GM21786 (cell line): Measurements from ENCODE around the gene SMIM8.

ENCODE experiments used
- ATAC-seq: cut with Tn5 transposase; IDR thresholded peaks from one replicate; pipeline ENCODE4 v1.9.1; 2021; ENCODE audit not compliant: unreplicated experiment

Gene SMIM8

GRCh38 chr6:87333591-87334181 is 11.3 kb downstream of the SMIM8 start:
- ATAC-seq, result peak; percentile 51

- ATAC-seq, result no peak
Observed at GRCh38 chr6:87334683-87335082, 12.3 kb downstream of the SMIM8 start.

- ATAC-seq, result no peak
Observed at GRCh38 chr6:87336367-87336766, 14.0 kb downstream of the SMIM8 start.

GRCh38 chr6:87340230-87340629 is 17.8 kb downstream of the SMIM8 start:
- no peak for ATAC-seq

- no peak for ATAC-seq
Observed at GRCh38 chr6:87341158-87341557, 18.8 kb downstream of the SMIM8 start.

- ATAC-seq, result peak; percentile 98
Observed at GRCh38 chr6:87341899-87342298, 19.5 kb downstream of the SMIM8 start.

GRCh38 chr6:87342829-87343228 is 20.4 kb downstream of the SMIM8 start:
- no peak for ATAC-seq

GRCh38 chr6:87344731-87345130 is 22.3 kb downstream of the SMIM8 start, which contains the start of gene C6orf163:
Gene C6orf163 (plus strand): TSS chr6:87344813. CDS start chr6:87345100, 287 bp downstream.
- no peak for ATAC-seq

GRCh38 chr6:87346700-87347099 is 24.3 kb downstream of the SMIM8 start:
- no peak for ATAC-seq

- ATAC-seq, result no peak
Observed at GRCh38 chr6:87349896-87350295, 27.5 kb downstream of the SMIM8 start.

GRCh38 chr6:87350516-87350915 is 28.1 kb downstream of the SMIM8 start:
- no peak for ATAC-seq

GRCh38 chr6:87351583-87351982 is 29.2 kb downstream of the SMIM8 start:
- ATAC-seq, result no peak

GRCh38 chr6:87356181-87356580 is 33.8 kb downstream of the SMIM8 start:
- ATAC-seq, result no peak

GRCh38 chr6:87357479-87358196 is 35.2 kb downstream of the SMIM8 start:
- no peak for ATAC-seq

- no peak for ATAC-seq
Observed at GRCh38 chr6:87364602-87365252, 42.3 kb downstream of the SMIM8 start.

GRCh38 chr6:87366072-87366827 is 43.9 kb downstream of the SMIM8 start:
- no peak for ATAC-seq

- ATAC-seq, result no peak
Observed at GRCh38 chr6:87366899-87367298, 44.5 kb downstream of the SMIM8 start.

GRCh38 chr6:87373377-87373776 is 51.0 kb downstream of the SMIM8 start:
- ATAC-seq, result no peak

- no peak for ATAC-seq
Observed at GRCh38 chr6:87375315-87375714, 52.9 kb downstream of the SMIM8 start.

- no peak for ATAC-seq
Observed at GRCh38 chr6:87376643-87377042, 54.3 kb downstream of the SMIM8 start.

GRCh38 chr6:87378947-87379346 is 56.6 kb downstream of the SMIM8 start:
- no peak for ATAC-seq
